NK-92 (cell line): ENCODE measurements around the gene ICOSLG.
"Not testable (repeated sequence)": the region's sequence is repeated elsewhere in the genome, so short reads cannot be mapped to it uniquely, and the experiment has no call there.

Experiments used
- DNase-seq: peaks from one replicate; lab custom pipeline; 2025; ENCODE audit not compliant: unreplicated experiment; lab: John Stamatoyannopoulos, UW

The ICOSLG gene

GRCh38 chr21:44227614-44228013 is 13.1 kb downstream of the ICOSLG start:
- DNase-seq: not testable (repeated sequence)

GRCh38 chr21:44225605-44226004 is 15.1 kb downstream of the ICOSLG start:
- DNase-seq: not testable (repeated sequence)

DNA sequence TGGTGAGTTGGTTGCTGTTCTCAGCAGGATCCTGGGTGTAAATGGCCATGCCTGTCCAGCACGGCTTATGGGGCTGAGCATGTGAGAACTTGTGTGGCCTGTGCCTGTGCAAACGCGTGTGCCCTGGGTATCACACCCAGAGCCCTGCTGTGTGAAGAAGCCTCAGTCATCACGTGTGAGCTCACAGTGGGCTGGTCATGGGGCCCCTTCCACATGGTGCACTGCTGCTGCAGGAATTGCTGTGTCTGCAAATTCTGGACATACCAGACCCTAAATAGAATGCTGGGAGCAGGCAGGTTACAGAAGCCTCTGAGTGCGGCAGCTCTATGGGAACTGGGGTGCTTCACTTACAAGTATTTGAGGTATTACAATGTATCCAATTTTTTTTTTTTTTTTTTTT is 17.4 kb downstream of the ICOSLG start:
- DNase-seq: not testable (repeated sequence)

DNA sequence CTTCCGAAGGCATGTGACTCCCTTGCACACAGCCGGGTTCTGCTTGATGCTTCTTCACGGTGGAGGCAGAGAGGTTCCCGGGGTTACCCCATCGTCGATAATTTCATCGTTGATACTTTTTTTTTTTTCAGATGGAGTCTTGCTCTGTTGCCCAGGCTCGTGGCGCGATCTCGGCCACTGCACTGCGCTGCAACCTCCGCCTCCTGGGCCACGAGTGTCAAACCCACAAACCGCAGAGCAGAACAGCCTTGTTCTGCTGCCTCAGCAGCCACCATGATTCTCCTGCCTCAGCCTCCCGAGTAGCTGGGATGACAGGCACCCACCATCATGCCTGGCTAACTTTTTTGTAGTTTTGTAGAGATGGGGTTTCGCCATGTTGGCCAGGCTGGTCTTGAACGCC is 20.1 kb downstream of the ICOSLG start:
- not testable (repeated sequence) for DNase-seq

- not testable (repeated sequence) for DNase-seq
Observed at GRCh38 chr21:44218461-44218860, 22.3 kb downstream of the ICOSLG start.

DNA sequence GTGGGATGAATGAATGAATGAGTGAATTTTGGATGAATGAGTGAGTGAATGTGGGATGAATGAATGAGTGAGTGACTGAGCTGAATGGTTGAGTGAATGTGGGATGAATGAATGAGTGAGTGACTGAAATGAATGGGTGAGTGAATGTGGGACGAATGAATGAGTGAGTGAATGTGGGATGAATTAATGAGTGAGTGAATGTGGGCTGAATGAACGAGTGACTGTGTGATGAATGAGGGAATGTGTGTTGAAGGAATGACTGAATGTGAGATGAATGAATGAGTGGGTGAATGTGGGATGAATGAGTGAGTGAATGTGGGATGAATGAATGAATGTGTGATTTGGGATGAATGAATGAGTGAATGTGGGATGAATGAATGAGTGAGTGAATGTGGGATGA is 28.8 kb downstream of the ICOSLG start:
- DNase-seq: not testable (repeated sequence)

DNA sequence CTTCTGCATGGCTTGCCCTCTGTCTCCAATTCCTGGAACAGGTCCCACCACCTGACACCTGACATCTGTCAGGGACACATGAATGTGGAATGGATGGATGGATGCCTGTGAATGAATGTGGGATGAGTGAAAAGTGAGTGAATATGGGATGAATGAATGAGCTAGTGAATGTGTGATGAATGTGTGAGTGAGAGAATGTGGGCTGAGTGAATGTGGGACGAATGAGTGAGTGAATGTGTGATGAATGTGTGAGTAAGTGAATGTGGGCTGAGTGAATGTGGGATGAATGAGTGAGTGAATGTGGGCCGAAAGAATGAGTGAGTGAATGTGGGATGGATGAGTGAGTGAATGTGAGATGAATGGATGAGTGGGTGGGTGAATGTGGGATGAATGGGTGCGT is 29.2 kb downstream of the ICOSLG start:
- not testable (repeated sequence) for DNase-seq

GRCh38 chr21:44207860-44208646 is 32.7 kb downstream of the ICOSLG start:
- not testable (repeated sequence) for DNase-seq

- not testable (repeated sequence) for DNase-seq
Observed at GRCh38 chr21:44206698-44207676, 33.8 kb downstream of the ICOSLG start.

DNA sequence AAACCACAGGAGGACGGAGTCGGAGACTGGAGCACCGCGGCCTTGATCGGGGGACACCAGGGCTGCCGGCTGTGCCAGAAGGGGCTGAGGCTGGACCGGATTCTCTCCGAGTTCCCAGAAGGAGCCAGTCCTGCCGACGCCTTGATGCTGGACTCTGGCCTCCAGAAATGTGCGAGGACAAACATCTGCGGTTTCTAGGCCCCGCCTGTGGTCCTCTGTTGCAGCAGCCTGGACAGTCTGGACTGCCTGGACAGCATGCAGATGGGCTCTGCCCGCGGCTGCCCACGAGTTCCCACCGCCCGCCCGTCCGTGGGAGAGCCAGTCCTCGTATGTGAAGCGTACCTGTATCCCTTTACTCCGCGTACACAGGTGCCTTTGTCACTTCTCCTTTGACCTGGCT is 34.6 kb downstream of the ICOSLG start:
- not testable (repeated sequence) for DNase-seq

- not testable (repeated sequence) for DNase-seq
Observed at GRCh38 chr21:44202590-44203299, 38.0 kb downstream of the ICOSLG start.

GRCh38 chr21:44199997-44200396 is 40.7 kb downstream of the ICOSLG start:
- not testable (repeated sequence) for DNase-seq

DNA sequence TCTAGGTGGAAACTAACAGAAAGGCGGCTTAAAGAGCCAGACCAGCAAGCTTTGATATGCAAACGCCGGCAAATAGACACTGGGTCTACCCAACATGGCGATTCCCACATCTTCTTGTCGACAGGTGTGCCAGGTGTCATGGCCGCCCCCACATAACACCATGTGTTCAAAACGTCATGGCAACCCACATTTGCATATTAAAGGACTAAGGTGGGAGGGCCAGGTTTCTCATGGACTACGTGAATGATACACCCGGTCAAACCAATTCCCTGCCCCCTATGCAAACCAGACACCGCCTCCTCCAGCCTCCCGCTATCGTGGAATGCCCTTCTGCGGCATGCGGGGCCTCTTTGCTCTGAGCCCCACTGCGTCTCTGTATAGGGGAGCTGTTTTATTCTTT is 41.3 kb downstream of the ICOSLG start:
- DNase-seq: no peak

- not testable (repeated sequence) for DNase-seq
Observed at GRCh38 chr21:44197156-44197516, 43.6 kb downstream of the ICOSLG start.

- DNase-seq: not testable (repeated sequence)
Observed at GRCh38 chr21:44196212-44197155, 44.3 kb downstream of the ICOSLG start.

DNA sequence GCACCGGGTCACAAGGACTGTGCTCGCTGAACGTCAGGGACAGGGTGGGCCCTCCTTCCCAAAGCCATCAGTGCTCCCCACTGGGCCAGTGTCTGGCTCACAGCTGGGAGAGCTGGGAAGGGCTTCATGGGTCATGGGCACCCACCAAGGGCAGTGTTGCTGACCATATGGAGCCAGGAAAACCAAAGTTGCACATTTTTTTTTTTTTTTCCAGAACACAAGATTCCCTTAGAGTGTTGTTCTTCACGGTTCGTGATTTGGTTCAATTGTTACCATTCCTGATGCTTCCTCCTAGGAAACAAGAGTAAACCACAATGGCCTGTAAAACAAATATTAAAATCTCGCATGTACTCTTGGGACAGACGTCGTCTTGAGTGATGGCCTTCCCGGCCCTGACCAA is 45.9 kb downstream of the ICOSLG start:
- DNase-seq: not testable (repeated sequence)

DNA sequence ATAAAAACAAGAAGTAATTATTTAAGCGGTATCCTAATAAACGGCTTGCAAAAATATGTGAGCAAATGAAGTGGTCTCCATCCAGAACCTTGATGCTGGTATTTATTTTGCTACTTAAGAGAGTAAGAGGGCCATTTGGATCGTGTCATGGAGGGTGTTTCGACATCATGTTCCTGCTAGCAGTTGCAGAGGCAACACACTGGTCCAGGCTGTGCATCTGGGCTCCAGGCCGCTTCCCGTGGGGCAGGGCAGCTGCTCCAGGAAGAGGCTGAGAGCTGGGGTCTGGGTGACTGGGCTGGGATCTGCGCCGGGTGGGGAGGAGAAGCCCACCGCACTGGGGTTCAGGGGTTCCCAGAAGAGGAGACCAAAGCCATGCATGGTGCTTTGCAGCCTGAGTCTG is 46.3 kb downstream of the ICOSLG start:
- DNase-seq: not testable (repeated sequence)

DNA sequence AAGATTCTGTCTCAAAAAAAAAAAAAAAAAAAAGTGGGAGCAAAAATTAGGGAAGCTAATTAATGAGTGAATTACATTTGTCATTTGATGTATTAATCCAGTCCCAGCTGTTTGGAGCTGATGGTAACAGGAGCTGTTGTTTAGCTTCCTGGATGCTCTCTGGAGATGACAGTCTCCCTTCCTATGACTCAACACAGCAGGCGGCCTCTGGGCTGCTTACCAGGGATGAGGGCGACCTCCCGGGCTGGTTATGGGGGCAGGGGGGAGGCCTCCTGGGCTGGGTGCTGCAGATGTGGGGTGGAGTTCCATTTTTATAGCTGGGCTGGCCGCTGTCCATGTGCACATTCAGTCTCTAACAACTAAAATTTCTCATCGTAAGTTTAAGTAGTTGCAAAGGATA is 47.6 kb downstream of the ICOSLG start:
- DNase-seq: not testable (repeated sequence)

- not testable (repeated sequence) for DNase-seq
Observed at GRCh38 chr21:44190349-44191271, 50.1 kb downstream of the ICOSLG start.
